NCI-H69 (cell line): ENCODE measurements around the gene CFAP92.

Experiments
- DNase-seq: peaks from one replicate; lab custom pipeline; 2025; lab: John Stamatoyannopoulos, UW

Gene CFAP92

DNA sequence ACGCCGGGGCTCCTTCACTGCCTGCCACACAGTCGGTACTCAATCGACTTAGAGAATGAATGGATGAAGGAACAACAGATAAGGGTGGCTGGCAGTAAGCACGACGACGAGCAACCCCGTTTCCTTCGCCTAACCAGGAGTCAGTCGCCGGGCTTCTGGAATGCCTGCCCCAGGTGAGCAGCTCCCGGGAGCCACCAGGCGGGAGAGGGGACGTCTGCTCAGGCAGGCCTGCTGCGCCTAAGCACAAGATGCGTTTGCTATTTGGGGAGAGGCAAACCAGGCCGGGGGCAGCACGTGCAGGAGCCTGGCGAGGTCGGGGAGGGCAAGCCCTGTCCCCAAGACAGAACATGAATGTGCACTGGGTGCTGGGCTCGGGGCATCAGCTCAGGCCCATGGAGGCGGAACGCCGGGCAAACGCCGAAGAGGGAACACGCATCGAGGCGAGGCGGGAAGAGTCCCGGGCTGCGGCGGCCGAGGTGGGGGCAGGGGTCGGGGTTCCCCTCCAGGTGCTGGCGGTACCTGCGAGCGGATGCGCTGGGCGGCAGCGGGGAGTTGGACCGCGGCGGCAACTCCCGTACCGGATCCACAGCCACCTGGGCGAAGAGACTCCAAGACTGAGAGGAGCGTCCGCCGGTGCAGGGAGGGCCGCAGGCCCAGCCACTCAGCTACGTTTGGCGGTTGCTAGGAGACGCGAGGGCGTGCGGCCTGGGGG, at the start of gene CFAP92:
CFAP92 (minus strand) TSS at position 616 of the 712 bp plus-strand sequence. CDS start 772 bp downstream, outside the sequence.
- DNase-seq: peak; percentile 90

DNA sequence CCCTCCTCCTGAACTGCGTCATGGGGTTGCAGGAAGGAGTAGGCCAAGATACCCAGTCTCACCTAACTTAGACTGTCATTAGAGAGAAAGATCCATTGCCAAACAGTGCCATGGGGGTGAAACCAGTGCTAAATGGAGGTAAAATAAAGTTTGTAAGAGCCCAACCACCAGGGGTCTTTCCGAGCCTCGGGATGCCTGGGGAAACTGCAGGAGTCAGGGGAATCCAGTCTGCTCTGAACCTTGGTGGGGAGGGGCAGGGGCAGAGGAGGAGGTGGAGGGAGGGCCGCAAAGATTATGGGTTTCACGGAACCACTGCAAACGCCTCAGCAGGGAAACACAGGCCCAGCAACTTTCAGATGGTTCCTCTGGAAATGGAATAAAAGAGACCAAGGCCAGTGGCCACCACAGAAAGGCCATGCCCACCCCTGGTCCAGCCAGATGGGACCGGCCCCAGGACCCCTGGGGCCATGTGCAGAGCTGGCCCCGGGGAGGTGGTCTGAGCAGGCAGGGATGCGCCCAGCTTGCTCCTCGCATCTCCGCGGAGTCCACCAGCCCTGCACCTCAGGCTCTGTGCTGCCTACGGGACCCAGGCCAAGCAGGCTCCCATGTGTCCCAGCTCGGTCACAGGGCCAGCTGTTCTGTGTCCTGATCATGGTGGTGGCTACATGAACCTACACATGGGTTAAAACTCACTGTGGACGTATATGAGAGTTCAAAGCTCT, 46.9 kb upstream of the CFAP92 start:
- no peak for DNase-seq

DNA sequence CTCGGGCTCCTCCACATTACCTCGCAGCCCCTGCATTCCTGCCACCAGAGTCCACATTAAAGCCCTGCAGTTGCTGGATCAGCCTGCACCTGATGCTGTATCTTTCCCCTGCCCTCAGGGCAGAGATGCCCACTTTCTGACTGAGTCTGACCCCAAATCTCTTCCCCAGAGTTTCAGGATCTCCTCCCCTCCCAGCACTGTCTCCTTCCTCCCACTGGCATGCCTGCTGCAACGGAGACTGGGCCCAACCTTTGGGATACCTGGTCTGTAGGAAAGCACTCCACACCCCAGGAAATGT, 46.1 kb upstream of the CFAP92 start:
- DNase-seq: no peak

DNA sequence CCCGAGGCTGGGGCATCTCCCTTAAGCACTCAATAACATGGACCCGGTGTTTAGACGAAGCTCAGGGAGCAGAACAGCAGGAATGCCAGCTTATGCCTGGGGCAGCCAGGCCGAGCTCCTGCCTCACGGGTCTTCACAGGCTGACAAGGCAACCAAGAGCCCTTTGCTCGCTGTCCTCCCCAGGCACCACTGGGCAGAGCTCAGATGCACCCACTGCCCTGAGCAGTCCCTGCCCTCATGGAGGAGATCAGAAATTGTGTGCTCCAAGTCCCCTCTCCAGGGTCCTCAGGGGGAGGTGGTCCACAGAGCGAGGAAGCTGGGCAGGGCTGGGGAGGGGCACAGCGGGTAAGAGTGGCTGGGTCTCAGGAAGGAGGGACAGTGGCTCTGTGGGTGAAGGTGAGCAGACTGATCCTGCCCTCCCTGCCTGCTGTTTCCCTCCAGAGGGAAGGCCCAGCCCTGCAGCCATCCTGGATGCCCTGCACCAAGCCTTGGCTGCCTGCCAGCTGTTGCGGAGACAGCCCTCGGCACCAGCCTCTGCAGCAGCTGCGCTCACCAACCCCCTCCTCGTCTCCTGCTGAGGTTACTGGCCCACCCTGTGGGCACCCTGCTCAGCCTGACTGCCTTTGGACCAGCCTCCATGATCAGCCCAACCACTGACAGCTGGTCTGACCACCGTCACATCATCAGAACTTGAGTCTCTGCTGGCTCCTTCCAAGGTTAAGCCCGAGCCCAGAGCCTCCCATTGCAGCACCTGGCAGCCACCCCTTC, 45.6 kb upstream of the CFAP92 start:
- DNase-seq: peak; percentile 94

- DNase-seq: no peak
These were observed 44.4 kb upstream of the CFAP92 start for GRCh38 chr3:129038121-129038855.

DNA sequence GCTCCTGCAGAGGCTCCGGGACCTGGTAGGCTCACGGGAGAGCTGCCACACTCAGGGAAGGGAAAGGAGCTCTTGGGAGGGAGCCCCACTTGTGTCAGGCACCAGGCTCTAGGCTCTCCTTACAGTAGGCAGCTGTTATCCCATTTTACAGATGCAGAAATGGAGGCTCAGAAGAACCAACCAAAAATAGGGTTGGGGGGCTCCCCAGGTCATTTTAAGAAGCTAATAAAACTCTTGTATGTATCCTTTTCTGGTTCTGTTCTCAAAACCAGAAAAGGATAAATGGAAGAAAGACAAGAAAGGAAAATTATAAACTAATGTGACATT, 43.2 kb upstream of the CFAP92 start:
- no peak for DNase-seq

GRCh38 chr3:129036222-129037092, 42.6 kb upstream of the CFAP92 start:
- no peak for DNase-seq

- no peak for DNase-seq
These were observed 41.7 kb upstream of the CFAP92 start for GRCh38 chr3:129035360-129036221.

- DNase-seq: no peak
These were observed 40.8 kb upstream of the CFAP92 start for GRCh38 chr3:129034642-129035041.

- no peak for DNase-seq
These were observed 39.9 kb upstream of the CFAP92 start for GRCh38 chr3:129033633-129034321.

GRCh38 chr3:129033151-129033550, 39.3 kb upstream of the CFAP92 start:
- DNase-seq: no peak

GRCh38 chr3:129032716-129033115, 38.8 kb upstream of the CFAP92 start:
- no peak for DNase-seq

GRCh38 chr3:129031476-129032215, 37.8 kb upstream of the CFAP92 start:
- DNase-seq: no peak

- no peak for DNase-seq
These were observed 36.7 kb upstream of the CFAP92 start for GRCh38 chr3:129030611-129031010.

DNA sequence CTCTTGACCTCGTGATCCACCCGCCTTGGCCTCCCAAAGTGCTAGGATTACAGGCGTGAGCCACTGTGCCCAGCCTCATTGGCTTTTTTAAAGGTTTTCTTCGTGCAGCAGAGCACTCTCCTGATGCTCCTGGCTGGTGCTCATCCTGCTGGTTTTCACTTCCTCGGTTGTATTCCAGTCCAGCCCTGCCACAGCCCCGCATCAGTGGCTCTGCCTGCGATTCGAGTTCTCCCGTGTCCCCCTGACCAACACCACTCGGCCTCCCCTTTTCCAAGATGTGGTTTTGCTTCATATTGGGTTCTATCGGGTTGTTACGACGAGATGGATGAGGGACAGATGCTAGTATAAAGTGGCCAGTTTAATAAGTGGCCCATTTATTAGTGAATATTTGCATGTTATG, 35.0 kb upstream of the CFAP92 start:
- no peak for DNase-seq

- DNase-seq: no peak
These were observed 33.6 kb upstream of the CFAP92 start for GRCh38 chr3:129027544-129027880.

DNA sequence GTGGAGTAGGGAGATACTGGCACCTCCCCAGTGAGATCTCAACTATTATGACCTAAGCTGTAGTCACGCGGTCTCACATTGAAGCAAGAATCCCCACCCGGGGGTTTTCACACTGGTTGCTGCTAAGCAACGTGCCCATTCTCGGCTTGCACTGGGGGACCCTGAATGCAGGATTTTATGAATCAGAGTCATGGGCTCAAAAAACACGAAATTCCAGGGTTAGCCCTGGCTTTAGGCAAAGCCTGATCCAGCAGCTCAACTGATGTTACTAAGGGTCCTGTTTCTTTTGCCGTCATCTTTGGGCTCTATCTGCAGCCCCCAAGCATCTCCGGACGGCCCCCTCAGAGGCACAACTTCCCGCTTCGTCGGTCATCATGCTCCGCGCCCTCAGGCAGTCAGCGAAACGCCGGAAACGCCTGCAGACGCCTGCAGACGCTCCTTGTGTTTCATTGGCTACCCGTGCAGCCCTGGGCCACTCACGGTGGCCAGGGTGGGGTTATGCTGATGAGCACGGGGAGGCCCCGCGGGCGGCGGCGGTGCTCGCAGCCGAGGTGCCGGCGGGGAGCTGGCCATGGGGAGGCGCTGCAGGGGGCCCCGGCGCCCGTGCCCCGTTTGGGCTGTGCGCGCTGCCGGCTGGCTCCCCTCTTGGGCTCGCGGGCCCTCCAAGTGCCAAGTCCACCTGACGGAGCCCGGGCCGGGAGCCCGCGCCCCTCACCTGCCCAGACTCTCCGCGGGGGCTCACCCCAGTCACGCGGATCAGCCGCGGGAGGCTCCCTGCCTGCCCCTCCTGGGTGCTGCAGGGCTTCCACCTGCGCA, 33.1 kb upstream of the CFAP92 start:
- DNase-seq: peak; percentile 94

GRCh38 chr3:129025691-129026435, 32.0 kb upstream of the CFAP92 start:
- DNase-seq: peak; percentile 24
